GM23338 (cell line): ENCODE data around the gene KCNE1. TPM values are rescaled to one million over a fixed set of nuclear protein-coding genes. Genes with fewer than 3 reads are reported as not detected.

Experiments used
- ATAC-seq: fragments of 200-7000 bp; cut with Tn5 transposase; 3 replicates; pipeline ENCODE4 v1.9.1; 2020
- DNase-seq: peaks from one replicate; pipeline ENCODE4 v3.0.0-alpha.2; 2015; ENCODE audit warnings: low spot score
- H2AFZ ChIP-seq: fragments of 200-600 bp; sonication (generic); 2 replicates; pipeline ENCODE4 v1.8.0; 2016; ENCODE audit warnings: antibody characterized with exemption, mild to moderate bottlenecking, moderate library complexity
- H3F3A ChIP-seq: fragments of 200-600 bp; sonication (generic); replicated peaks from 2 replicates; pipeline ENCODE4 v1.8.0; 2017; ENCODE audit warnings: antibody characterized with exemption, mixed run types, low read depth
- H3K27ac ChIP-seq: fragments of 200-600 bp; sonication (generic); 2 replicates; pipeline ENCODE4 v1.6.1; 2016; ENCODE audit warnings: low read depth
- H3K27me3 ChIP-seq: fragments of 200-600 bp; sonication (generic); 2 replicates; pipeline ENCODE4 v1.8.0; 2016; ENCODE audit warnings: mild to moderate bottlenecking, mixed run types, moderate library complexity; ENCODE audit not compliant: insufficient read depth
- H3K36me3 ChIP-seq: fragments of 200-600 bp; sonication (generic); 2 replicates; pipeline ENCODE4 v1.8.0; 2016; ENCODE audit warnings: mild to moderate bottlenecking; ENCODE audit not compliant: insufficient read depth
- H3K4me1 ChIP-seq: fragments of 200-600 bp; sonication (generic); 2 replicates; pipeline ENCODE4 v1.8.0; 2016; ENCODE audit warnings: mild to moderate bottlenecking, moderate library complexity; ENCODE audit not compliant: insufficient read depth
- H3K4me2 ChIP-seq: fragments of 200-600 bp; sonication (generic); 2 replicates; pipeline ENCODE4 v1.7.1; 2017; ENCODE audit warnings: mixed run types
- H3K4me3 ChIP-seq: fragments of 200-600 bp; sonication (generic); 2 replicates; pipeline ENCODE4 v1.6.1; 2016; ENCODE audit warnings: mixed run types
- H3K79me2 ChIP-seq: fragments of 200-600 bp; sonication (generic); replicated peaks from 2 replicates; pipeline ENCODE4 v1.8.0; 2017; ENCODE audit warnings: mild to moderate bottlenecking; ENCODE audit not compliant: insufficient read depth
- H3K9me2 ChIP-seq: fragments of 200-600 bp; sonication (generic); 2 replicates; pipeline ENCODE4 v1.8.0; 2017; ENCODE audit not compliant: insufficient read depth
- H4K20me1 ChIP-seq: fragments of 200-600 bp; sonication (generic); replicated peaks from 2 replicates; pipeline ENCODE4 v1.8.0; 2017; ENCODE audit warnings: mild to moderate bottlenecking; ENCODE audit not compliant: insufficient read depth
- H3K27ac Mint-ChIP-seq: 2 replicates; pipeline ENCODE4 v1.8.0; 2020; ENCODE audit warnings: inconsistent platforms, mild to moderate bottlenecking, moderate library complexity, mixed read lengths
- H3K27me3 Mint-ChIP-seq: 3 replicates; pipeline ENCODE4 v1.8.0; 2022; ENCODE audit warnings: low read depth, mild to moderate bottlenecking, moderate library complexity, mixed read lengths, inconsistent platforms; ENCODE audit not compliant: insufficient read depth, poor library complexity
- H3K36me3 Mint-ChIP-seq: 3 replicates; pipeline ENCODE4 v1.8.0; 2021; ENCODE audit warnings: low read depth, mild to moderate bottlenecking, inconsistent platforms, moderate library complexity, mixed read lengths
- H3K4me1 Mint-ChIP-seq: 3 replicates; pipeline ENCODE4 v1.8.0; 2020; ENCODE audit warnings: mild to moderate bottlenecking, inconsistent platforms, mixed read lengths
- H3K4me3 Mint-ChIP-seq: 3 replicates; pipeline ENCODE4 v1.8.0; 2021; ENCODE audit warnings: moderate library complexity, mild to moderate bottlenecking, inconsistent platforms, mixed read lengths
- H3K9me3 Mint-ChIP-seq: 3 replicates; pipeline ENCODE4 v1.8.0; 2020; ENCODE audit warnings: moderate library complexity, mild to moderate bottlenecking, inconsistent platforms, mixed read lengths
- CREB1 ChIP-seq: fragments of 250-450 bp; sonication (Bioruptor Pico); IDR thresholded peaks from 2 replicates; pipeline ENCODE4 v1.5.0; 2020; ENCODE audit warnings: low read depth, mild to moderate bottlenecking, moderate library complexity
- CTCF ChIP-seq, 2 experiments: fragments of 200-600 bp in 1 of 2; sonication (generic) in 1 of 2; conservative IDR thresholded peaks; 2 replicates each; pipeline versions ENCODE4 v1.5.1 to v1.6.1; 2016 to 2017; ENCODE audit warnings: antibody characterized with exemption in 2 of 2, low read depth in 2 of 2, mild to moderate bottlenecking in 2 of 2, moderate library complexity in 1 of 2
- EZH2 ChIP-seq: fragments of 200-600 bp; sonication (generic); IDR thresholded peaks from one replicate; pipeline ENCODE4 v1.8.0; 2017; ENCODE audit warnings: antibody characterized with exemption, mild to moderate bottlenecking, low read depth; ENCODE audit not compliant: unreplicated experiment
- EZH2phosphoT487 ChIP-seq: fragments of 200-600 bp; sonication (generic); IDR thresholded peaks from one replicate; pipeline ENCODE4 v1.8.1; 2018; ENCODE audit warnings: antibody characterized with exemption; ENCODE audit not compliant: unreplicated experiment
- JUNB ChIP-seq: IDR thresholded peaks from one replicate; pipeline ENCODE4 v1.6.1; 2016; ENCODE audit warnings: antibody characterized with exemption; ENCODE audit not compliant: unreplicated experiment
- NANOG ChIP-seq: IDR thresholded peaks from 2 replicates; pipeline ENCODE4 v1.6.1; 2016; ENCODE audit warnings: antibody characterized with exemption, borderline replicate concordance
- POLR2AphosphoS5 ChIP-seq: IDR thresholded peaks from 2 replicates; pipeline ENCODE4 v1.6.1; 2016; ENCODE audit warnings: antibody characterized with exemption, low read depth
- REST ChIP-seq: IDR thresholded peaks from one replicate; pipeline ENCODE4 v1.6.1; 2018; ENCODE audit warnings: antibody characterized with exemption; ENCODE audit not compliant: unreplicated experiment
- STAT1 ChIP-seq: IDR thresholded peaks from one replicate; pipeline ENCODE4 v1.6.1; 2016; ENCODE audit warnings: antibody characterized with exemption; ENCODE audit not compliant: unreplicated experiment
- ZNF114 ChIP-seq: fragments of 250-450 bp; sonication (Bioruptor Pico); IDR thresholded peaks from 2 replicates; pipeline ENCODE4 v1.5.0; 2020; ENCODE audit warnings: mild to moderate bottlenecking, moderate library complexity
- ZNF331 ChIP-seq: fragments of 250-450 bp; sonication (Bioruptor Pico); IDR thresholded peaks from 2 replicates; pipeline ENCODE4 v1.5.0; 2020; ENCODE audit warnings: low read depth, mild to moderate bottlenecking, moderate library complexity
- polyA plus RNA-seq: library from polyadenylated mRNA; unstranded; fragments of >200 nt; fragmentation: Nextera tagmentation; extraction: Ambion mirVana; gene quantifications from 2 replicates; pipeline ENCODE4 v1.2.1, GENCODE V29; 2016
- total RNA-seq: library from RNA; depleted of rRNA; stranded (reverse); fragments of >200 nt; shearing (Covaris generic); gene quantifications from 2 replicates; pipeline ENCODE4 v1.2.3, GENCODE V29; 2014
- TF ChIP-seq, protein P1 (sequence below): IDR thresholded peaks from 2 replicates; pipeline ENCODE4 v1.6.1; 2016; ENCODE audit warnings: antibody characterized with exemption

KCNE1 gene
- total and polyA plus RNA-seq, 2 experiments from 2014 or later = 0.07 TPM; not detected in 1

DNA sequence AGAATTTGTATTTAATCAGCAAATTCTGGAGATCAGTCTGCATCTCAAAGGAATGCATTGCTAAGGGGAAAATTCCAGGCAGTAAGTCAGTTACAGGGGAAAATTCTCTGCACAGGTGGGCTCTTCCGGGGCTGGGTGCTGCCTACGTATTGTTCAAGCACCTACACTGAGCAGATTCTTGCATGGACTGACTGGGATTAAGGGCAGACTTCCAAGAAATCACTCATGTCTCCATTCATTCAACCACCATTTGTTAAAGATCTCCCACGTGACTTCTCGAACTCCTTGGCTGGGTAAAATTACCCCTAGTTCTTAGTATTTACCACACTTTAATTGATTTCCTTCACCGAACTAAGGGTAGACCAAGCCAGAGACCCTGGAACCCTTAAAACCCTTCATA lies 28.2 kb upstream of the KCNE1 start:
- H2AFZ ChIP-seq = no peak overlapping the region
- Mint-ChIP-seq H3K4me3 (no peak overlapping the region), H3K9me3 (peaks cover 12% of the 10 kb centered on the region), H3K4me1 (peaks cover 7% of the 10 kb centered on the region), H3K27ac (no peak overlapping the region), H3K36me3 (peaks cover 6% of the 10 kb centered on the region; the same call in 2 of the 3 replicates), H3K27me3 (peaks cover 4% of the 10 kb centered on the region)
- H3K27me3 ChIP-seq = no peaks in the 10 kb centered on the region
- ATAC-seq (no peak), DNase-seq (no peak)
- no peak overlapping the region for H3K27ac ChIP-seq
- H3K4me3 ChIP-seq = no peak overlapping the region
- no peaks in the 10 kb centered on the region for H3K9me2 ChIP-seq
- H3K79me2 ChIP-seq = no peaks in the 10 kb centered on the region
- H3K4me2 ChIP-seq = no peak overlapping the region
- H4K20me1 ChIP-seq = no peaks in the 10 kb centered on the region
- no peaks in the 10 kb centered on the region for H3K4me1 ChIP-seq
- H3F3A ChIP-seq = no peaks in the 10 kb centered on the region
- no peaks in the 10 kb centered on the region for H3K36me3 ChIP-seq
- TF ChIP-seq CREB1 (CRISPR knock-in tag) = no peak

GRCh38 chr21:34537838-34538237 lies 25.8 kb upstream of the KCNE1 start:
- H3K36me3 ChIP-seq = no peaks in the 10 kb centered on the region
- Mint-ChIP-seq H3K4me1 (peaks cover 2% of the 10 kb centered on the region; the same call in 2 of the 3 replicates), H3K27ac (no peak overlapping the region), H3K9me3 (no peaks in the 10 kb centered on the region; the same call in 2 of the 3 replicates), H3K27me3 (peaks cover 2% of the 10 kb centered on the region), H3K4me3 (no peak overlapping the region), H3K36me3 (no peaks in the 10 kb centered on the region)
- no peak overlapping the region for H2AFZ ChIP-seq
- no peaks in the 10 kb centered on the region for H3K79me2 ChIP-seq
- DNase-seq (no peak), ATAC-seq (no peak)
- no peak overlapping the region for H3K4me3 ChIP-seq
- H3K4me1 ChIP-seq = no peaks in the 10 kb centered on the region
- H3K27me3 ChIP-seq = no peaks in the 10 kb centered on the region
- H3K27ac ChIP-seq = no peak overlapping the region
- H4K20me1 ChIP-seq = no peaks in the 10 kb centered on the region
- no peak overlapping the region for H3K4me2 ChIP-seq
- H3K9me2 ChIP-seq = no peaks in the 10 kb centered on the region
- no peaks in the 10 kb centered on the region for H3F3A ChIP-seq
- TF ChIP-seq POLR2AphosphoS5 (no peak), CREB1 (CRISPR knock-in tag) (no peak), NANOG (no peak), STAT1 (no peak), EZH2 (no peak), JUNB (no peak), ZNF331 (no peak), EZH2phosphoT487 (no peak), ZNF114 (CRISPR knock-in tag) (no peak), REST (no peak), CTCF (conservative IDR thresholded peaks at IDR 0.05; ENCODE audit: low read depth in 2 of 2) (no peak)
- TF ChIP-seq, protein P1, sequence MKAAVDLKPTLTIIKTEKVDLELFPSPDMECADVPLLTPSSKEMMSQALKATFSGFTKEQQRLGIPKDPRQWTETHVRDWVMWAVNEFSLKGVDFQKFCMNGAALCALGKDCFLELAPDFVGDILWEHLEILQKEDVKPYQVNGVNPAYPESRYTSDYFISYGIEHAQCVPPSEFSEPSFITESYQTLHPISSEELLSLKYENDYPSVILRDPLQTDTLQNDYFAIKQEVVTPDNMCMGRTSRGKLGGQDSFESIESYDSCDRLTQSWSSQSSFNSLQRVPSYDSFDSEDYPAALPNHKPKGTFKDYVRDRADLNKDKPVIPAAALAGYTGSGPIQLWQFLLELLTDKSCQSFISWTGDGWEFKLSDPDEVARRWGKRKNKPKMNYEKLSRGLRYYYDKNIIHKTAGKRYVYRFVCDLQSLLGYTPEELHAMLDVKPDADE = no peak
